GM19043 (cell line): ENCODE measurements around the gene CCDC170.
"Not testable (repeated sequence)": the region's sequence is repeated elsewhere in the genome, so short reads cannot be mapped to it uniquely, and the experiment has no call there.

Experiments
- ATAC-seq: cut with Tn5 transposase; IDR thresholded peaks from one replicate; pipeline ENCODE4 v1.9.1; 2021; ENCODE audit warnings: low read depth; ENCODE audit not compliant: unreplicated experiment

Gene CCDC170

GRCh38 chr6:151539506-151540268, 45.9 kb downstream of the CCDC170 start:
- ATAC-seq: no peak

GRCh38 chr6:151544453-151544852, 50.6 kb downstream of the CCDC170 start:
- ATAC-seq: no peak

GRCh38 chr6:151544884-151545283, 51.1 kb downstream of the CCDC170 start:
- not testable (repeated sequence) for ATAC-seq

GRCh38 chr6:151546941-151547659, 53.3 kb downstream of the CCDC170 start:
- no peak for ATAC-seq

DNA sequence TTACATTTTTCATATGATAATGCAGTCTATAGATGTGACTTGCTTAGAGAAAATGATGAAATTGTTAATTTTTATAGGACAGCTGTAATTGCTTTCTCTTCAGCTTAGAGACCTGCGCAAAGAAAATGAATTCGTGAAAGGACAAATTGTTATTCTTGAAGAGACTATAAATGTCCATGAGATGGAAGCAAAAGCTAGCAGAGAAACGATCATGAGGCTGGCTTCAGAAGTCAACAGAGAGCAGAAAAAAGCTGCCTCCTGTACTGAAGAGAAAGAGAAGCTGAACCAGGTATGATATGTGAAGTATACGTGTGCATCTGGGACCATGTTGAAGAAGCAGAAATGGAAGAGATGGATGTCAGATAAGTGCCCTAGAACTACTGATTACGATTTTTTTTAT, 54.4 kb downstream of the CCDC170 start:
- no peak for ATAC-seq

DNA sequence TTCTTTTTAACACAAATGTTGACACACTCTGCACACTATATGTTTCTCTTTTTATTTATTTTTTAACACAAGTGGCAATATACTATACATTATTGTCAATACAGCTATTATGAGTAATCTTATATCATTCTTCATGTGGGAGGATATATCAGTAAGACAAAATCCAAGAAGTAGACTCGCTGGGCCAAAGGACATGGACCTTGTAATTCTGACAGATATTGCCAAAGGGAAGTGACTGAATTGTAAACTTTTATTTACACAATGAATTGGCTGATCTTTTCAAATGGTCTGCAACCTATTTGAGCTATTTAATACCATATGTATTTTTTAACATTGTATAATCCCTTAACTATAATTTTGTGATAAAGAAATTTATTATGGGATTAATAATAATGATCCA, 56.0 kb downstream of the CCDC170 start:
- ATAC-seq: no peak

DNA sequence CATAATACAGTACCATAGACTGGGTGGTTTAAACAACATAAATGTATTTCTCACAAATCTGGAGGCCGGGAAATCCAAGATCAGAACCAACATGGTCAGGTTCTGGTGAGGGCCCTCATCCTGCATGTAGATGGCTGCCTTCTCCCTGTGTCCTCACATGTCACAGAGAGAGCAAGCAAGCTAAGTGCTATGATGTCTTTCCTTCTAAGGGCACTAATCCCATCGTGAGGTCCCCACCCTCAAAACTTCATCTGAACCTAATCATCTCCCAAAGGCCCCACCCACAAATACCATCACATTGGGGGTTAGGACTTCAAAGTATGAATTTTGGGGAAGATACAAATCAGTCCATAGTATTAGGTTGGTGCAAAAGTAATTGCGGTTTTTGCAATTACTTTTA, 56.8 kb downstream of the CCDC170 start:
- no peak for ATAC-seq

DNA sequence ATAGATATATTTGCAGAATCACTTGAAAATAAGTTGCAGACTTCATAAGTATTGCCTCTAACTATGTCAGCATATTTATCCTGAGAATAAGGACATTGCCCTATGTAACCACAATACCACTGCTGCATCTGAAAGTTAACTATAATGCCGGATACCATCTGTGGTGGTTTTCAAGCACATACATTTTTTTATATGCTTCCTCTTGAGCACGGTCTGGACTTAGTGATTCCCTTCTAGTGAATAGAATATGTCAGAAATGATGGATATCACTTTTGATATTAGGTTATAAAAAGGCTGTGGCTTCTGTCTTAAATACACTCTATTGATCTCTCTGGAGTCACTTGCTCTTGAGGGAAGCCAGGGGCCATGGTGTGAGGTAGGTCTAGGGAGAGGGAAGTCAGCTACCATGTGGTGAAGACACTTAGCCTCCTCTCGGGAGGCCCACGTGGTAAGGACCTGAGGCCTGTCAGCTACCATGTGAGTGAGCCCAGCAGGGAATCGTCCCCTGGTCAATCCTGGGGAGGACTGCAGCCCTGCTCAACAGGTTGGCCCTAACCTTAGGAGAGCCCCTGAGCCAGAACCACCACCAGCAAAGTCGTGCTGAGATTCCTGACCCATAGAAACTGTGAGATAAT, 57.5 kb downstream of the CCDC170 start:
- no peak for ATAC-seq

DNA sequence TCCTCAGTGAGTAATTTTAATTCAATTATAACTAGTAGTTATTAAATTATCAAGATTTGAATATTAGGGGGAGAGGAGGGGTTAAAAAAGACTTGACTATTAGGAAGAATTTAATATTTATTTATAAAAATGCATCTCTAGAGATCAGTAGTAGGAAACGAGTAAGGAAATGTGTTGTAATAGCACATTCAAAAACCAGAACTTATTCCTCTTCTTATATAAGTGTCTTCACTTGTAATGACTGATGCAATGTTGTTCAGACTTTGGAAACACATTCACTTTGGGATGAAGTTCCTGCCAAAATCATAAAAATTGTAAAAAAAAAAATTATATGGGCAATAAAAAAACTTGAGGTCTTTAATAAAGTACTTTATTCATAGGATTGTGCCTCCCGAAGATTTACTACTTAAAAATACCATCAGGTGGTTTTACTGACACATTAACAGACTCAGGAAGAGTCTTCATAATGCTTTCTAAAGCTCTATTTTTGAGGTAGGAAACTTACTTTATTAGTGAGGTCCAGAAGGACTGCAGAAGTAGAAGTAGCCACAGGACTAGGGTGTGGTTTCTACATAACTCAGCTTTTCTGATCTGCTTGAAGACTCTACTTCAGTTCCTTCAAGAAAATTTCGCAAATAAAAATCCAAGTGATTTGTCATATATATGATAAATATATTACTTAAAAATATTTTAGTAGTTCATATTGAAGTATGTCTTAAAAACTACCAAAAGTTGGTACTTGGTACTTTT, 59.8 kb downstream of the CCDC170 start:
- no peak for ATAC-seq

- ATAC-seq: no peak
Observed at GRCh38 chr6:151561238-151561637, 67.4 kb downstream of the CCDC170 start.

- ATAC-seq: no peak
Observed at GRCh38 chr6:151564654-151565053, 70.8 kb downstream of the CCDC170 start.

- no peak for ATAC-seq
Observed at GRCh38 chr6:151565940-151566339, 72.1 kb downstream of the CCDC170 start.

DNA sequence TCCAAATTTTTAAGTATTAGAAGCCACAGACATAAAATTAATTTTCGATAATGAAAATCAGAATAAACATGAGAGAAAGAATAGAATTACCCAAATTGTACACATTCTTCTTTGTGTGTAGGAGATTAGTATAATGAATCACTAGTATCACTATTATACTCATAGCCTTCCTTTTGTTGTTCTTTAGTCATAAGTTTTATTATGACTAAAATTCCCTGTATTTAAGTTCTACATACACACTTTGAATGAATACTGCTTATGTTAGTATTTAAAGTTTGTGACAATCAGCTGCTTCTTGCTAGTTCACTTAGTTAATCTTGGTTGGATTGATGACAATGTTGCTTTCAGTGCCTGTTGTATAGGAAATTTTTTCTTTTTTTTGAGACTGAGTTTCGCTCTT, 72.7 kb downstream of the CCDC170 start:
- no peak for ATAC-seq

DNA sequence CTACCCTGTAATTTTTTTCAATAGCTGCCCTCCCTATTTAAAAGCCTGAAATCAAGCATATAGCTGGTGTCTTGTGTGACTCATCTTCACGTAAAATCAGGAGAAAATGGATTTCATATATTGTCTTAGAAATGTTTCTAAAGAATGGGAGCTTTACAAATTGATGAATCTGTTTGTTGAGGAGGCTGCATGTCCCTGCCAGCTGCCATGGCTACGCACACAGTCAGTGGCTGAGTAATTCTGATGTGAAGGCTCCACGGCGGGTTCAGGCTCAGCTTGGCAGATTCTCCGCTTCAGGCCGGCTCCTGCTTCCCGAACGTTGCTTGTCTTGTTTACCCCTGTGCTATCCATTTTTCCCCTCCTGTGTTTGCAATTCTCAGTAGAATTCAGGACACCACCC, 82.8 kb downstream of the CCDC170 start:
- ATAC-seq: no peak

- ATAC-seq: no peak
Observed at GRCh38 chr6:151577257-151577656, 83.4 kb downstream of the CCDC170 start.

- ATAC-seq: no peak
Observed at GRCh38 chr6:151585741-151586140, 91.9 kb downstream of the CCDC170 start.

DNA sequence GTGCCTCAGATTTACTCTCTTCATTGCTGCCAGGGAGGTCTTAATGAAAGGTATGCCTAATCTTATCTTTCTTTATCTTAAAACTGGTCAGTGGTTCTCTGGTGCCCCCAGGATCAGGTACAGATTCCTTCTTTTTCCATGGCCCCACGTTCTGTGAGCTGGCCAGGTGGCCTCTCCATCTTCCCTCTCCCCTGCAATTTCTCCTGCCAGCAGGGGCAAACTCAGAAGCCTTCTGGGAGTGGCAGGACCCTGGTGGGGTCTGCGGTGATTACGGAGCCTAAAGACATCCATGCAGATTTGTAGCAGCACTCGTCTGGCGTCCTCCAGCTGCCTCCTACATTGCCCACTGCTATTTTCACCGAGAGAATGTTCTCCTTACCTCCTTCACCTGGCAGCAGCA, 95.8 kb downstream of the CCDC170 start:
- ATAC-seq: no peak

- no peak for ATAC-seq
Observed at GRCh38 chr6:151590742-151591141, 96.9 kb downstream of the CCDC170 start.

DNA sequence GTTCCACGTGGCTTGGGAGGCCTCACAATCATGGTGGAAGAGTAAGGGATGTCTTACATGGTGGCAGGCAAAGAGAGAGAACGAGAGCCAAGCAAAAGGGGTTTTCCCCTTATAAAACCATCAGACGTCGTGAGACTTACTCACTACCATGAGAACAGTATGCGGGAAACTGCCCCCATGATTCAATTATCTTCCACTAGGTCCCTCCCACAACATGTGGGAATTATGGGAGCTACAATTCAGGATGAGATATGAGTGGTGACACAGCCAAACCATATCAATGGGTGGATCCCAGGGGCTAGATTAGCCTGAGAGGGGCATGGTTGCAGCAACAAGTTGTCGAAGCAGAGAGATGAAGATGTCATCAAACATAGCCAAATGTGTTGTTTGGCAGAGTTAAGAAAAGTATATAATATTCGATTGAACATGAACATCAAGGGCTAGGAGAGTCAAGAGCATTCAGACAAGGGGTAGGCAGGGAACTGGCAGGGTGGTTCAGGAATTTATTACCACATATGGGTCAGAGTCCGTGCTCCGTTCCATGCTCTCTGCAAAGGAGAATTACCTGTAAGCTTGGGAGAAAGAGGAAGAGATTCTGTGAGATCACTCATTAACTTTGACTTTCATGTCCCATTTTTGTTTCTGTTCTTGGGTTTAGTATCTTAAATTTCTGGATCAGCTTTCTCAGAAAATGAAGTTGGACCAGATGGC, 98.8 kb downstream of the CCDC170 start:
- no peak for ATAC-seq

GRCh38 chr6:151609146-151609902, 115.5 kb downstream of the CCDC170 start:
- ATAC-seq: no peak
